ENCODE results near the gene ASPHD1. TPM values are rescaled to one million over a fixed set of nuclear protein-coding genes. Genes with fewer than 3 reads are reported as not detected.

ASPHD1 gene
- polyA plus RNA-seq, 3 donors, result not detected

DNA sequence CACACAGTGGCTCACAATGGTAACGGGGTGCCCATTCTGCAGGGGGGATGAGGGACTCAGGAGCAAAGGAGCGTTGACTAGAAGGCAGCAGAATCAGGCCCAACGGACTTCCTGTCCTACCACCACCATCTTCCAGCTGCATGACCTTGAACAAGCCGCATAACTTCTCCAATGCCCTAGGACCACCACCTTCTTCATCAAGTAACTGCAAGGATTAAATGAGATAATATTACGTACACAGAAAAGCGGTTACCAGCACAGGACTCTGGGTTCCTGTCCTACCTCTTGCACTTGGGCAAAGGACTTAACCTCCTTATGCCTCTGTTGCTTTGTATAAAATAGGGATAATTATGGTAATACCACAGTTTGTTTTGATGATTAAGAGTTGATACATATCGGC lies 4.7 kb downstream of the ASPHD1 start:
- Histone ChIP-seq H3K27ac (ENCODE audit: low read depth in 1 of 2, low read length in 2 of 2) (no peak overlapping the region), H3K9me3 (replicated peaks in 1 of 2; ENCODE audit: control insufficient read depth in 1 of 2, insufficient read depth in 1 of 2, low read length in 2 of 2) (no peaks in the 10 kb centered on the region), H3K27me3 (ENCODE audit: control insufficient read depth in 2 of 2, insufficient read depth in 2 of 2, low read length in 2 of 2) (peaks cover 0 to 11% of the 10 kb centered on the region in 2 donors), H3K79me2 (ENCODE audit: insufficient read depth, low read length) (no peaks in the 10 kb centered on the region), H3K4me3 (replicated peaks in 1 of 3; ENCODE audit: low read depth in 2 of 3, low read length in 3 of 3) (no peak overlapping the region), H3K9ac (ENCODE audit: insufficient read depth, low read length, poor library complexity, severe bottlenecking) (no peak overlapping the region), H3K4me2 (replicated peaks; ENCODE audit: extremely low read depth, low read length, poor library complexity, severe bottlenecking) (no peak overlapping the region), H4K20me1 (ENCODE audit: insufficient read depth, low read length) (no peaks in the 10 kb centered on the region), H2AFZ (ENCODE audit: insufficient read depth, low read depth, low read length, poor library complexity, severe bottlenecking) (no peak overlapping the region), H3K4me1 (ENCODE audit: control insufficient read depth in 1 of 2, insufficient read depth in 2 of 2, low read length in 2 of 2) (peaks cover 15 to 18% of the 10 kb centered on the region in 2 donors), H3K36me3 (replicated peaks in 1 of 2; ENCODE audit: control insufficient read depth in 1 of 2, insufficient read depth in 2 of 2, low read length in 2 of 2) (no peaks in the 10 kb centered on the region)
- Mint-ChIP-seq H3K36me3 (peaks cover 4 to 9% of the 10 kb centered on the region in 2 donors), H3K9me3 (peaks cover 0 to 2% (median 0%) of the 10 kb centered on the region in 7 donors), H3K4me1 (peaks cover 20% of the 10 kb centered on the region), H3K27me3 (ENCODE audit: low read depth in 3 of 3) (peaks cover 5 to 21% (median 5%) of the 10 kb centered on the region in 3 donors), H3K4me3 (no peak overlapping the region), H3K27ac (no peak overlapping the region)
- WGBS (ENCODE audit: insufficient coverage), result 80% methylated on average over 1 of the region's 7 CpGs
- no peak for TF ChIP-seq CTCF (IDR thresholded peaks at IDR 0.05)
- intact Hi-C loops (cut with micrococcal nuclease), result no loop called here
- no peak for DNase-seq

GRCh38 chr16:29905668-29906067 lies 5.4 kb downstream of the ASPHD1 start:
- no peaks in the 10 kb centered on the region for H3K79me2 ChIP-seq (ENCODE audit: insufficient read depth, low read length)
- intact Hi-C loops (cut with micrococcal nuclease), result no loop called here
- WGBS (ENCODE audit: insufficient coverage), result 93% methylated on average over 9 of the region's 13 CpGs

More at GRCh38 chr16:29905668-29906067, 5.4 kb downstream of the ASPHD1 start:
- peaks cover 0 to 9% of the 10 kb centered on the region in 2 donors for H3K27me3 ChIP-seq (ENCODE audit: control insufficient read depth in 2 of 2, insufficient read depth in 2 of 2, low read length in 2 of 2)
- H3K36me3 ChIP-seq (replicated peaks in 1 of 2; ENCODE audit: control insufficient read depth in 1 of 2, insufficient read depth in 2 of 2, low read length in 2 of 2), result no peaks in the 10 kb centered on the region
- peaks cover 15 to 16% of the 10 kb centered on the region in 2 donors for H3K4me1 ChIP-seq (ENCODE audit: control insufficient read depth in 1 of 2, insufficient read depth in 2 of 2, low read length in 2 of 2)
- DNase-seq, result no peak
- H3K27me3 Mint-ChIP-seq (ENCODE audit: low read depth in 3 of 3), result peaks cover 2 to 17% (median 3%) of the 10 kb centered on the region in 3 donors
- no peak overlapping the region for H2AFZ ChIP-seq (ENCODE audit: insufficient read depth, low read depth, low read length, poor library complexity, severe bottlenecking)
- no peaks in the 10 kb centered on the region for H4K20me1 ChIP-seq (ENCODE audit: insufficient read depth, low read length)
- H3K36me3 Mint-ChIP-seq, result peaks cover 4 to 12% of the 10 kb centered on the region in 2 donors
- H3K9ac ChIP-seq (ENCODE audit: insufficient read depth, low read length, poor library complexity, severe bottlenecking), result no peak overlapping the region
- no peak overlapping the region for H3K4me3 Mint-ChIP-seq
- no peak for TF ChIP-seq CTCF (IDR thresholded peaks at IDR 0.05)
- H3K27ac Mint-ChIP-seq, result no peak overlapping the region
- H3K4me2 ChIP-seq (replicated peaks; ENCODE audit: extremely low read depth, low read length, poor library complexity, severe bottlenecking), result no peak overlapping the region
- H3K4me3 ChIP-seq (replicated peaks in 1 of 3; ENCODE audit: low read depth in 2 of 3, low read length in 3 of 3), result no peak overlapping the region
- H3K9me3 Mint-ChIP-seq, result peaks cover 0 to 2% (median 0%) of the 10 kb centered on the region in 7 donors
- H3K9me3 ChIP-seq (replicated peaks in 1 of 2; ENCODE audit: control insufficient read depth in 1 of 2, insufficient read depth in 1 of 2, low read length in 2 of 2), result no peaks in the 10 kb centered on the region
- peaks cover 22% of the 10 kb centered on the region for H3K4me1 Mint-ChIP-seq
- H3K27ac ChIP-seq (ENCODE audit: low read depth in 1 of 2, low read length in 2 of 2), result no peak overlapping the region

Data from CD14-positive monocyte (primary cell).